ENCODE measurements around the gene KSR2. TPM values are rescaled to one million over a fixed set of nuclear protein-coding genes. Genes with fewer than 3 reads are reported as not detected.

KSR2 gene
- total and polyA plus RNA-seq, 2 experiments from 2014 or later, result under 0.01 to 0.02 TPM

- no peaks in the 10 kb centered on the region for H3K9me3 ChIP-seq (ENCODE audit: low read depth)
- no peak overlapping the region for H3K4me3 ChIP-seq
- no peak overlapping the region for H3K27ac ChIP-seq
- H3K27me3 ChIP-seq, result no peaks in the 10 kb centered on the region
- H3K36me3 ChIP-seq, result no peaks in the 10 kb centered on the region
- no peak for TF ChIP-seq CTCF (IDR thresholded peaks at IDR 0.05; ENCODE audit: low read depth, low read length)
- no peak for DNase-seq (ENCODE audit: low read depth in 1 of 2, low spot score in 1 of 2)
- no peaks in the 10 kb centered on the region for H3K4me1 ChIP-seq (ENCODE audit: low read depth)
Observed at GRCh38 chr12:117440384-117440783, 528.4 kb downstream of the KSR2 start.

- DNase-seq (ENCODE audit: low read depth in 1 of 2, low spot score in 1 of 2), result no peak
- TF ChIP-seq CTCF (IDR thresholded peaks at IDR 0.05; ENCODE audit: low read depth, low read length), result no peak
- Histone ChIP-seq H3K4me1 (ENCODE audit: low read depth) (no peaks in the 10 kb centered on the region), H3K27me3 (no peaks in the 10 kb centered on the region), H3K36me3 (no peaks in the 10 kb centered on the region), H3K27ac (no peak overlapping the region), H3K4me3 (no peak overlapping the region), H3K9me3 (ENCODE audit: low read depth) (no peaks in the 10 kb centered on the region)
Observed at GRCh38 chr12:117439531-117440001, 529.2 kb downstream of the KSR2 start.

- no peaks in the 10 kb centered on the region for H3K4me1 ChIP-seq (ENCODE audit: low read depth)
- no peak for TF ChIP-seq CTCF (IDR thresholded peaks at IDR 0.05; ENCODE audit: low read depth, low read length)
- H3K4me3 ChIP-seq, result no peak overlapping the region
- no peaks in the 10 kb centered on the region for H3K36me3 ChIP-seq
- H3K9me3 ChIP-seq (ENCODE audit: low read depth), result no peaks in the 10 kb centered on the region
- no peak overlapping the region for H3K27ac ChIP-seq
- DNase-seq (ENCODE audit: low read depth in 1 of 2, low spot score in 1 of 2), result no peak
- H3K27me3 ChIP-seq, result no peaks in the 10 kb centered on the region
Observed at GRCh38 chr12:117438809-117439208, 530.0 kb downstream of the KSR2 start.

- no peak for TF ChIP-seq CTCF (IDR thresholded peaks at IDR 0.05; ENCODE audit: low read depth, low read length)
- Histone ChIP-seq H3K9me3 (ENCODE audit: low read depth) (no peaks in the 10 kb centered on the region), H3K27me3 (no peaks in the 10 kb centered on the region), H3K4me3 (no peak overlapping the region), H3K27ac (no peak overlapping the region), H3K4me1 (ENCODE audit: low read depth) (no peaks in the 10 kb centered on the region), H3K36me3 (no peaks in the 10 kb centered on the region)
- DNase-seq (ENCODE audit: low read depth in 1 of 2, low spot score in 1 of 2), result no peak
Observed at GRCh38 chr12:117437516-117438255, 531.1 kb downstream of the KSR2 start.

GRCh38 chr12:117433878-117434277 lies 534.9 kb downstream of the KSR2 start:
- Histone ChIP-seq H3K27me3 (no peaks in the 10 kb centered on the region), H3K36me3 (no peaks in the 10 kb centered on the region), H3K9me3 (ENCODE audit: low read depth) (no peaks in the 10 kb centered on the region), H3K4me3 (no peak overlapping the region), H3K27ac (no peak overlapping the region), H3K4me1 (ENCODE audit: low read depth) (no peaks in the 10 kb centered on the region)
- DNase-seq (ENCODE audit: low read depth in 1 of 2, low spot score in 1 of 2), result no peak
- TF ChIP-seq CTCF (IDR thresholded peaks at IDR 0.05; ENCODE audit: low read depth, low read length), result no peak
